GM23248 (cell line): ENCODE measurements around the gene AGPAT3. TPM values are rescaled to one million over a fixed set of nuclear protein-coding genes. Genes with fewer than 3 reads are reported as not detected.

Experiments
- DNase-seq: peaks from one replicate; pipeline ENCODE4 v3.0.0-alpha.2; 2015
- H2AFZ ChIP-seq: fragments of 200-600 bp; sonication (generic); 2 replicates; pipeline ENCODE4 v1.6.1; 2016; ENCODE audit warnings: antibody characterized with exemption
- H3F3A ChIP-seq: fragments of 200-600 bp; sonication (generic); 2 replicates; pipeline ENCODE4 v1.6.1; 2016; ENCODE audit warnings: mild to moderate bottlenecking, antibody characterized with exemption, mixed run types; ENCODE audit not compliant: insufficient read depth
- H3K27ac ChIP-seq: fragments of 200-600 bp; sonication (generic); 2 replicates; pipeline ENCODE4 v1.5.1; 2016; ENCODE audit warnings: mild to moderate bottlenecking
- H3K27me3 ChIP-seq: fragments of 200-600 bp; sonication (generic); replicated peaks from 2 replicates; pipeline ENCODE4 v1.6.1; 2016; ENCODE audit warnings: mild to moderate bottlenecking; ENCODE audit not compliant: insufficient read depth
- H3K36me3 ChIP-seq: fragments of 200-600 bp; sonication (generic); 2 replicates; pipeline ENCODE4 v1.6.1; 2016; ENCODE audit warnings: low read depth, mild to moderate bottlenecking
- H3K4me1 ChIP-seq: fragments of 200-600 bp; sonication (generic); 2 replicates; pipeline ENCODE4 v1.6.1; 2016; ENCODE audit warnings: mild to moderate bottlenecking; ENCODE audit not compliant: insufficient read depth
- H3K4me2 ChIP-seq: fragments of 200-600 bp; sonication (generic); one replicate; pipeline ENCODE4 v1.6.1; 2016; ENCODE audit warnings: mild to moderate bottlenecking; ENCODE audit not compliant: unreplicated experiment
- H3K4me3 ChIP-seq: fragments of 200-600 bp; sonication (generic); 2 replicates; pipeline ENCODE4 v1.5.1; 2016; ENCODE audit warnings: mild to moderate bottlenecking
- H3K79me2 ChIP-seq: fragments of 200-600 bp; sonication (generic); 2 replicates; pipeline ENCODE4 v1.6.1; 2016; ENCODE audit warnings: mild to moderate bottlenecking; ENCODE audit not compliant: insufficient read depth
- H3K9ac ChIP-seq: fragments of 200-600 bp; sonication (generic); 2 replicates; pipeline ENCODE4 v1.6.1; 2016; ENCODE audit warnings: mild to moderate bottlenecking
- H3K9me2 ChIP-seq: fragments of 200-600 bp; sonication (generic); 2 replicates; pipeline ENCODE4 v1.6.1; 2016; ENCODE audit warnings: mixed run types, mild to moderate bottlenecking, moderate library complexity; ENCODE audit not compliant: insufficient read depth
- H3K9me3 ChIP-seq: fragments of 200-600 bp; sonication (generic); one replicate; pipeline ENCODE4 v1.6.1; 2017; ENCODE audit warnings: low read depth
- H4K20me1 ChIP-seq: fragments of 200-600 bp; sonication (generic); 2 replicates; pipeline ENCODE4 v1.6.0; 2016; ENCODE audit not compliant: insufficient read depth
- EZH2 ChIP-seq: fragments of 200-600 bp; sonication (generic); IDR thresholded peaks from 2 replicates; pipeline ENCODE4 v1.6.1; 2018; ENCODE audit warnings: antibody characterized with exemption, mild to moderate bottlenecking; ENCODE audit not compliant: insufficient read depth, poor library complexity, severe bottlenecking
- EZH2phosphoT487 ChIP-seq: fragments of 200-600 bp; sonication (generic); IDR thresholded peaks from 2 replicates; pipeline ENCODE4 v1.6.1; 2018; ENCODE audit warnings: antibody characterized with exemption, moderate library complexity, mild to moderate bottlenecking, low read depth; ENCODE audit not compliant: insufficient read depth
- WGBS, 2 experiments: methylation state at CpG; one replicate each; pipeline ENCODE4 v1.1.6; 2015 to 2017; ENCODE audit warnings: low lambda C conversion rate in 2 of 2, low coverage in 1 of 2; ENCODE audit errors: missing lambda C conversion rate in 2 of 2; 5-methylcytosine and 5-hydroxymethylcytosine counted together
- in situ Hi-C: fragments of 300-500 bp; cut with MboI; formaldehyde crosslinking; loops from 2 replicates; pipeline ENCODE4 v1.15.0; 2020
- polyA plus RNA-seq: library from polyadenylated mRNA; unstranded; fragments of >200 nt; fragmentation: Nextera tagmentation; extraction: Ambion mirVana; gene quantifications from 2 replicates; pipeline ENCODE4 v1.2.1, GENCODE V29; 2016
- total RNA-seq: library from RNA; depleted of rRNA; stranded (reverse); fragments of >200 nt; shearing (Covaris generic); gene quantifications from 2 replicates; pipeline ENCODE4 v1.2.3, GENCODE V29; 2014

The AGPAT3 gene
- total and polyA plus RNA-seq, 2 experiments from 2014 or later, result 12.3 to 29.3 TPM

DNA sequence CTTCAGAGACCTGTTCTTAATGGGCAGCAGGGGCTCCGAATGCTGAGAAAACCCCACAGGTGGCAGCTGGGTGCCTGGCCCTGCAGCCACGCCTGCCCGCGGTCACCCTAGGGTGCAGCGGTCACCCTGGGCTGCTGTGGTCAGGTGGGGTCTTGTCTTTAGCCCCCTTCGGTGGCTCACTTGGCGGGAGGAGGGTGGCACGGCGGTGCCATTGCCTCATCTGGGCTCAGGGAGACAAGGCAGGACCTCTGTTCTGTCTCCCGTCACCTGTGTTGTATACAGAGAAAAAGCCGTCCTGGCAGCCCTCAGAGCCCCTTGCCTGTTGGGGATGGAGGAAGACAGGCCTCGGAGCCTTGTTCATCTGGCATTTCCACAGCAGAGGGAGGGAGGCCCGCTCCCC is 77.6 kb downstream of the AGPAT3 start:
- Histone ChIP-seq H3K4me2 (no peak overlapping the region), H3K4me1 (no peaks in the 10 kb centered on the region), H3K9me3 (no peaks in the 10 kb centered on the region), H2AFZ (no peak overlapping the region), H3K9me2 (no peaks in the 10 kb centered on the region), H3K36me3 (no peaks in the 10 kb centered on the region), H3K79me2 (no peaks in the 10 kb centered on the region), H3K4me3 (no peak overlapping the region), H3K9ac (no peak overlapping the region), H3K27me3 (no peaks in the 10 kb centered on the region), H3F3A (no peaks in the 10 kb centered on the region), H3K27ac (no peak overlapping the region), H4K20me1 (no peaks in the 10 kb centered on the region)
- no peak for DNase-seq
- no peak for TF ChIP-seq EZH2phosphoT487
- TF ChIP-seq EZH2, result no peak
- 93 to 96% methylated on average over 13 of the region's 13 CpGs for WGBS, 2 experiments
- in situ Hi-C loops, result no loop called here

DNA sequence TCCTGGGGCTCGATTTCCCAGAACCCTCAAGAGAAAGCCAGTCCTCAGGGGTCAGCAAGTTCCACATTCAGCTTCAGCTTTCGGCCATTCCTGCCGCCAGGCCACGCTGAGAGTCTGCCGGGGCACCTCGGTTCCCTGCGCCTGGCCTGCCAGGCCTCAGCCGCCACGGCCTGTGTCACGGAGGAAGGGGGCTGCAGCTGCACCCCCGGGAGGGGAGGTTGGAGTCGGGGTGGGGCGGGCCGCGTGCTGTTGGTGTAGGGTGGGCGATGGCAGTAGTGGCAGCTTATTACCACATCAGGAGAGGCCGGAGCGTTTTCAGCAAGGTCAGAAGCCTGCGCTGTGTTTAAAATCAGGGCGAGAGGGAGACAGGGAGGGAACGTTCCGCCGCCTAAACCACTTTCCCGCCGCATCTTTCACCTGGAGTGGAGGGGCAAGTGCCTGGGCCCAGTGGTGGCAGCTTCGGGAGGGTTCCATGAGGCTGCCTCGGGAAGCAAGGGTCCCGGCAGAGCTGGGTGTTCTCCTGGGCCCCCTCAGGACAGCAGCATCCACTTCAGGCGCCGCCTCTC is 78.6 kb downstream of the AGPAT3 start:
- H3K4me3 ChIP-seq, result no peak overlapping the region
- no peaks in the 10 kb centered on the region for H3F3A ChIP-seq
- DNase-seq, result no peak
- no peak for TF ChIP-seq EZH2phosphoT487
- TF ChIP-seq EZH2, result no peak
- no peaks in the 10 kb centered on the region for H3K9me2 ChIP-seq
- H4K20me1 ChIP-seq, result no peaks in the 10 kb centered on the region
- no peaks in the 10 kb centered on the region for H3K4me1 ChIP-seq
- H3K4me2 ChIP-seq, result no peak overlapping the region
- no peak overlapping the region for H3K27ac ChIP-seq
- H2AFZ ChIP-seq, result no peak overlapping the region
- H3K79me2 ChIP-seq, result no peaks in the 10 kb centered on the region
- H3K9ac ChIP-seq, result no peak overlapping the region
- H3K9me3 ChIP-seq, result no peaks in the 10 kb centered on the region
- in situ Hi-C loops, result no loop called here
- H3K36me3 ChIP-seq, result no peaks in the 10 kb centered on the region
- 75 to 78% methylated on average over 21 to 28 of the region's 30 CpGs for WGBS, 2 experiments
- H3K27me3 ChIP-seq, result no peaks in the 10 kb centered on the region

DNA sequence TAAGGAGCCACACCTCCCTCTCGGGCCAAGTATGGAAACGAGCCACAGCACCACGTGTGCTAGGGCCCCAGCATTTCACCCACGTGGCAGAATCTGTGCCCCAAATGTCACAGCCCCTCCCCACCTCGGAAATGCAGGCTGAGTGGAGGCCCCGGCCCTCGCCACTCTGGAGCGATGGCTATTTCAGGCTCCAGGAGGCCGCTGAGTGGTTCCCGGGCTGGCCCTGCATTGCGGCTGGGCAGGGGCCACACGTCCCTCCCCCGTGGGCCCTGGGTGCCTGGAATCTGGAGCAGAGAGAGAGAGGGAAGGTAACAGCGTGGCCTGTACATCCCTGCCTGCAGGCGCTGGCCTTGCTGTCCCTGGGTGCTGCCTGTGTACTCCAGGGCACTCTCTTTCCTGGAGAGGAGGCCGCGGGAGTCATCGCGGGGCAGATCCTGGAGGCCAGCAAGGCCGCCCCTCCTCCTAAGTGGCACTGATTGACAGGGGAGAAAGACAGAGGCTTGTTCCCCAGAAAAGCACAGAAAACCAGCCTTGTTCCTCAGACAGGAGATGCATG is 79.1 kb downstream of the AGPAT3 start:
- Histone ChIP-seq H3K4me2 (no peak overlapping the region), H3K27ac (no peak overlapping the region), H3K79me2 (no peaks in the 10 kb centered on the region), H3K36me3 (no peaks in the 10 kb centered on the region), H3K9ac (no peak overlapping the region), H2AFZ (no peak overlapping the region), H4K20me1 (no peaks in the 10 kb centered on the region), H3K9me2 (no peaks in the 10 kb centered on the region), H3F3A (no peaks in the 10 kb centered on the region), H3K4me3 (no peak overlapping the region), H3K4me1 (no peaks in the 10 kb centered on the region), H3K9me3 (no peaks in the 10 kb centered on the region), H3K27me3 (no peaks in the 10 kb centered on the region)
- no peak for DNase-seq
- TF ChIP-seq EZH2phosphoT487, result no peak
- TF ChIP-seq EZH2, result no peak
- 64 to 67% methylated on average over 11 to 20 of the region's 20 CpGs for WGBS, 2 experiments
- in situ Hi-C loops, result no loop called here

DNA sequence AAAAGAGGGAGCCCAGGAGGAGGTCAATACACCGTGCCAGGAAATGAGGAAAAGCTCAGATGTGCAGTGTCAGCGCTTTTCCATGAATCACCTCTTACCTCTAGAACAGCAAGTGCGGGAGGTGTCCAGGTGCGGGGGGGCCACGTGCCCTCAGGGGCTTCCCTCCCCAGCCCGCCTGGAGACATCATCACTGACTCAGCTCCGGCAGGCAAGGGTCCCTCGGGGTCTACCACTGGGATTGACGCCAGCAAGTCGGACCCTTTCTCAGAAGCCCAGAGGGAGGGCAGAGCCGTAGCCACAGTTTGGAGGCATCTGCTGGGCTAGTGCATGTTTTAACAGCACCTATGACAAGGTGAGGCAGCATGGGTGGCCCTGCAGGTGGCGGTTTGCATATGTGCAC is 79.7 kb downstream of the AGPAT3 start:
- in situ Hi-C loops, result no loop called here
- no peak overlapping the region for H3K4me3 ChIP-seq
- no peaks in the 10 kb centered on the region for H3F3A ChIP-seq
- no peaks in the 10 kb centered on the region for H3K79me2 ChIP-seq
- H3K9ac ChIP-seq, result no peak overlapping the region
- WGBS, 2 experiments, result 77 to 82% methylated on average over 12 of the region's 12 CpGs
- H4K20me1 ChIP-seq, result no peaks in the 10 kb centered on the region
- H3K9me2 ChIP-seq, result no peaks in the 10 kb centered on the region
- no peaks in the 10 kb centered on the region for H3K4me1 ChIP-seq
- H3K36me3 ChIP-seq, result no peaks in the 10 kb centered on the region
- TF ChIP-seq EZH2, result no peak
- DNase-seq, result no peak
- no peaks in the 10 kb centered on the region for H3K27me3 ChIP-seq
- H3K27ac ChIP-seq, result no peak overlapping the region
- H2AFZ ChIP-seq, result no peak overlapping the region
- H3K9me3 ChIP-seq, result no peaks in the 10 kb centered on the region
- H3K4me2 ChIP-seq, result no peak overlapping the region
